Measurements from ENCODE around the gene MRPL11. TPM values are rescaled to one million over a fixed set of nuclear protein-coding genes. Genes with fewer than 3 reads are reported as not detected.

The MRPL11 gene
- total and polyA plus RNA-seq, 10 donors = 25.5 to 87.1 (median 37.3) TPM

GRCh38 chr11:66469441-66469840, 30.8 kb upstream of the MRPL11 start:
- Histone ChIP-seq H3K9me3 (no peaks in the 10 kb centered on the region), H3K27me3 (replicated peaks in 1 of 7) (no peaks in the 10 kb centered on the region), H3K36me3 (peaks cover 0 to 31% (median 7%) of the 10 kb centered on the region in 6 donors), H3K4me3 (no peak overlapping the region), H3K4me1 (peaks cover 10 to 54% (median 41%) of the 10 kb centered on the region in 6 donors), H3K27ac (peak overlapping the region in 3 of 8 donors; percentile 0 to 10 (median 4))
- no peak for DNase-seq
- TF ChIP-seq POLR2AphosphoS5 (IDR thresholded peaks at IDR 0.05) (no peak), CTCF (IDR thresholded peaks at IDR 0.05 in 8 of 11, conservative IDR thresholded peaks at IDR 0.05 in 3 of 11) (no peak)
- WGBS, 5 donors = 86 to 100% (median 91%) methylated on average over 1 of the region's 1 CpG
- intact Hi-C loops (cut with DNase I; ENCODE audit: low total_unique reads) = no loop called here

GRCh38 chr11:66468691-66469090, 30.0 kb upstream of the MRPL11 start:
- Histone ChIP-seq H3K27ac (peak overlapping the region in 1 of 8 donors; percentile 45), H3K9me3 (no peaks in the 10 kb centered on the region), H3K4me3 (no peak overlapping the region), H3K36me3 (peaks cover 0 to 23% (median 3%) of the 10 kb centered on the region in 6 donors), H3K27me3 (replicated peaks in 1 of 7) (no peaks in the 10 kb centered on the region), H3K4me1 (peaks cover 10 to 54% (median 41%) of the 10 kb centered on the region in 6 donors)
- TF ChIP-seq CTCF (IDR thresholded peaks at IDR 0.05 in 8 of 11, conservative IDR thresholded peaks at IDR 0.05 in 3 of 11) (no peak), POLR2AphosphoS5 (IDR thresholded peaks at IDR 0.05) (no peak), POLR2A (IDR thresholded peaks at IDR 0.05) (no peak)
- DNase-seq = no peak
- intact Hi-C loops (cut with DNase I; ENCODE audit: low total_unique reads) = no loop called here
- 60 to 82% (median 77%) methylated on average over 6 of the region's 6 CpGs for WGBS, 5 donors

- Histone ChIP-seq H3K36me3 (peaks cover 0 to 14% (median 0%) of the 10 kb centered on the region in 6 donors), H3K9me3 (peaks cover 0 to 3% (median under 1%) of the 10 kb centered on the region in 8 donors), H3K27me3 (replicated peaks in 1 of 7) (no peaks in the 10 kb centered on the region), H3K4me3 (peak overlapping the region in 6 of 8 donors; percentile 56 to 84 (median 64)), H3K27ac (peak overlapping the region in 4 of 8 donors; percentile 73 to 89 (median 84)), H3K4me1 (peaks cover 10 to 54% (median 41%) of the 10 kb centered on the region in 6 donors)
- DNase-seq = peak; percentile 81
- no peak for TF ChIP-seq POLR2A (IDR thresholded peaks at IDR 0.05)
- peak in 2 of 3 donors; percentile 6 to 12 for TF ChIP-seq POLR2AphosphoS5 (IDR thresholded peaks at IDR 0.05)
- no peak for TF ChIP-seq CTCF (IDR thresholded peaks at IDR 0.05 in 8 of 11, conservative IDR thresholded peaks at IDR 0.05 in 3 of 11)
- 30 to 39% (median 37%) methylated on average over 6 of the region's 6 CpGs for WGBS, 5 donors
- intact Hi-C loops (cut with DNase I; ENCODE audit: low total_unique reads) = no loop called here
Measured at GRCh38 chr11:66467756-66468155, 29.1 kb upstream of the MRPL11 start.

- H3K4me3 ChIP-seq = peak overlapping the region; percentile 33 to 84 (median 60)
- intact Hi-C loops (cut with DNase I; ENCODE audit: low total_unique reads) = no loop called here
- peaks cover 0 to 8% (median 0%) of the 10 kb centered on the region in 6 donors for H3K36me3 ChIP-seq
- no peaks in the 10 kb centered on the region for H3K27me3 ChIP-seq (replicated peaks in 1 of 7)
- H3K27ac ChIP-seq = peak overlapping the region in 6 of 8 donors; percentile 73 to 89 (median 80)
- WGBS, 5 donors = 2 to 6% (median 4%) methylated on average over 29 to 72 of the region's 72 CpGs
- no peak for DNase-seq
- H3K9me3 ChIP-seq = peaks cover 0 to 5% (median 1%) of the 10 kb centered on the region in 8 donors
- TF ChIP-seq POLR2A (IDR thresholded peaks at IDR 0.05) = no peak
- TF ChIP-seq CTCF (IDR thresholded peaks at IDR 0.05 in 8 of 11, conservative IDR thresholded peaks at IDR 0.05 in 3 of 11) = peak in 8 of 11 experiments; percentile 24 to 56 (median 37)
- peaks cover 10 to 54% (median 41%) of the 10 kb centered on the region in 6 donors for H3K4me1 ChIP-seq
Measured at GRCh38 chr11:66467034-66467659, 28.5 kb upstream of the MRPL11 start.

All from spleen (tissue), 11 donors.